ENCODE measurements around the gene CD164L2.

- TF ChIP-seq, protein P1, sequence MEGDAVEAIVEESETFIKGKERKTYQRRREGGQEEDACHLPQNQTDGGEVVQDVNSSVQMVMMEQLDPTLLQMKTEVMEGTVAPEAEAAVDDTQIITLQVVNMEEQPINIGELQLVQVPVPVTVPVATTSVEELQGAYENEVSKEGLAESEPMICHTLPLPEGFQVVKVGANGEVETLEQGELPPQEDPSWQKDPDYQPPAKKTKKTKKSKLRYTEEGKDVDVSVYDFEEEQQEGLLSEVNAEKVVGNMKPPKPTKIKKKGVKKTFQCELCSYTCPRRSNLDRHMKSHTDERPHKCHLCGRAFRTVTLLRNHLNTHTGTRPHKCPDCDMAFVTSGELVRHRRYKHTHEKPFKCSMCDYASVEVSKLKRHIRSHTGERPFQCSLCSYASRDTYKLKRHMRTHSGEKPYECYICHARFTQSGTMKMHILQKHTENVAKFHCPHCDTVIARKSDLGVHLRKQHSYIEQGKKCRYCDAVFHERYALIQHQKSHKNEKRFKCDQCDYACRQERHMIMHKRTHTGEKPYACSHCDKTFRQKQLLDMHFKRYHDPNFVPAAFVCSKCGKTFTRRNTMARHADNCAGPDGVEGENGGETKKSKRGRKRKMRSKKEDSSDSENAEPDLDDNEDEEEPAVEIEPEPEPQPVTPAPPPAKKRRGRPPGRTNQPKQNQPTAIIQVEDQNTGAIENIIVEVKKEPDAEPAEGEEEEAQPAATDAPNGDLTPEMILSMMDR (IDR thresholded peaks at IDR 0.05), result peak in 2 of 3 experiments; percentile 9 to 13
- TF ChIP-seq EP300 (IDR thresholded peaks at IDR 0.05) (peak; percentile 65), POLR2AphosphoS5 (IDR thresholded peaks at IDR 0.05) (peak; percentile 71 to 88)
Observed at GRCh38 chr1:27428316-27429028, 45.3 kb upstream of the CD164L2 start.
